B cell (primary cell): Measurements from ENCODE around the gene ALOX15B.

ENCODE experiments used
- EZH2 ChIP-seq: IDR thresholded peaks from 2 replicates; pipeline ENCODE4 v1.6.1; 2012; ENCODE audit warnings: borderline replicate concordance, low read depth, mild to moderate bottlenecking, moderate library complexity, low read length; ENCODE audit not compliant: insufficient read depth, poor library complexity, severe bottlenecking
- TF ChIP-seq, protein P1 (sequence below): fragments of 200-600 bp; IDR thresholded peaks from one replicate; pipeline ENCODE4 v1.8.0; 2022; ENCODE audit warnings: antibody characterized with exemption, mild to moderate bottlenecking

DNA sequence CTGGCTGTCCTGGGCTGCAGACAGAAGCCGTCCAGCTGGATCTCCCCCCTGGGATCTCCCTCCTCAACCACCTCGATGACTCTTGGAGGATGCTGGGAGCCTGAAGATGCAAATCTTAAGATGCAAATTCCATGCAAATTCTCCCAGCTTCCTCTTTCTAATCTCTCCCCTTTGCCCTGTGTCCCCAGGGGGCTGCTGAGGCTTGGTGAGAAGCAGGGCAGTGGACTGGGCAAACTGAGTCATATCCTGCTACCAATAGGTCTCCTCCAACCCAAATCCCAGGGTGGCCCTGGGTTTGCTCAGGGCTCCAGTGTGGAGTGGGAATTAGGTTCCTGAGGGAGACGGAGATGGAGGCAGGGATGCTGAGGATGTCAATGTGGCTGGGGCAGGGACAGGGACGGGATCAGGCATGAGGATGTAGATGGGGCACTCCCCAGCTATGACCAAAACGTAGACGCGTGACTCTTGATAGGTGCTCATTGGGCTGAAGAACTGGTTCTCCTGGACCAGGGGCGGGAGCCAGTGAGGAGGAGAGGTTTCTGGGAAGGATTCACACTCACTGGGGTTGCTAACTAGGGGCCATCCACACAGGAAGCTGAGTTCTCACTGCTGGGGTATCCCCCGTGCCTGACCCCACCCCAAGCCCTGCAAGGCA, 52.3 kb downstream of the ALOX15B start:
- no peak for TF ChIP-seq EZH2
- TF ChIP-seq, protein P1, sequence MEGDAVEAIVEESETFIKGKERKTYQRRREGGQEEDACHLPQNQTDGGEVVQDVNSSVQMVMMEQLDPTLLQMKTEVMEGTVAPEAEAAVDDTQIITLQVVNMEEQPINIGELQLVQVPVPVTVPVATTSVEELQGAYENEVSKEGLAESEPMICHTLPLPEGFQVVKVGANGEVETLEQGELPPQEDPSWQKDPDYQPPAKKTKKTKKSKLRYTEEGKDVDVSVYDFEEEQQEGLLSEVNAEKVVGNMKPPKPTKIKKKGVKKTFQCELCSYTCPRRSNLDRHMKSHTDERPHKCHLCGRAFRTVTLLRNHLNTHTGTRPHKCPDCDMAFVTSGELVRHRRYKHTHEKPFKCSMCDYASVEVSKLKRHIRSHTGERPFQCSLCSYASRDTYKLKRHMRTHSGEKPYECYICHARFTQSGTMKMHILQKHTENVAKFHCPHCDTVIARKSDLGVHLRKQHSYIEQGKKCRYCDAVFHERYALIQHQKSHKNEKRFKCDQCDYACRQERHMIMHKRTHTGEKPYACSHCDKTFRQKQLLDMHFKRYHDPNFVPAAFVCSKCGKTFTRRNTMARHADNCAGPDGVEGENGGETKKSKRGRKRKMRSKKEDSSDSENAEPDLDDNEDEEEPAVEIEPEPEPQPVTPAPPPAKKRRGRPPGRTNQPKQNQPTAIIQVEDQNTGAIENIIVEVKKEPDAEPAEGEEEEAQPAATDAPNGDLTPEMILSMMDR: no peak
